IMR-90 (cell line): Measurements from ENCODE around the gene GFOD2. TPM values are rescaled to one million over a fixed set of nuclear protein-coding genes. Genes with fewer than 3 reads are reported as not detected.

Experiments
- ATAC-seq: fragments of 200-7000 bp; cut with Tn5 transposase; 2 replicates; pipeline ENCODE4 v1.9.1; 2020; ENCODE audit warnings: low read depth, mild to moderate bottlenecking, moderate library complexity
- BruUV-seq: library from RNA; stranded (reverse); fragments of 400-500 nt; replicated peaks from 2 replicates; lab custom pipeline; 2021; lab: Mats Ljungman, UMichigan
- CTCF ChIA-PET: fragments of 300-600 bp; formaldehyde crosslinking; extraction: SDS; loops from one replicate; lab custom pipeline; 2021; ENCODE audit warnings: antibody characterized with exemption; lab: Yijun Ruan, JAX
- POLR2A ChIA-PET: fragments of 300-600 bp; sonication (Branson Sonifier 250); formaldehyde crosslinking; loops from one replicate; lab custom pipeline; 2022; ENCODE audit warnings: antibody characterized with exemption; ENCODE audit not compliant: unreplicated experiment; lab: Charles Lee
- DNase-seq: peaks from one replicate; pipeline ENCODE4 v3.0.0; 2013
- H2AFZ ChIP-seq: replicated peaks from 2 replicates; pipeline ENCODE3; 2013; ENCODE audit warnings: low read length, mild to moderate bottlenecking; ENCODE audit not compliant: poor library complexity
- H2AK5ac ChIP-seq: 2 replicates; pipeline ENCODE4 v1.6.1; 2013; ENCODE audit warnings: low read depth, low read length, inconsistent platforms
- H2AK9ac ChIP-seq: replicated peaks from 2 replicates; pipeline ENCODE3; 2013; ENCODE audit warnings: mild to moderate bottlenecking, low read depth, low read length, moderate library complexity; ENCODE audit not compliant: poor library complexity
- H2BK120ac ChIP-seq: 2 replicates; pipeline ENCODE4 v1.6.1; 2013; ENCODE audit warnings: low read depth, low read length, inconsistent platforms
- H2BK15ac ChIP-seq: 3 replicates; pipeline ENCODE4 v1.6.1; 2013; ENCODE audit warnings: low read depth, low read length, inconsistent platforms
- H2BK20ac ChIP-seq: 2 replicates; pipeline ENCODE4 v1.6.1; 2013; ENCODE audit warnings: low read depth, mild to moderate bottlenecking, inconsistent platforms, low read length, moderate library complexity
- H2BK5ac ChIP-seq: 2 replicates; pipeline ENCODE4 v1.6.1; 2013; ENCODE audit warnings: mild to moderate bottlenecking, low read depth, low read length, inconsistent platforms; ENCODE audit not compliant: poor library complexity, severe bottlenecking
- H3K14ac ChIP-seq: replicated peaks from 2 replicates; pipeline ENCODE4 v1.6.1; 2013; ENCODE audit warnings: low read depth, low read length, inconsistent platforms
- H3K18ac ChIP-seq: 2 replicates; pipeline ENCODE4 v1.6.1; 2013; ENCODE audit warnings: low read depth, low read length, control low read depth
- H3K23ac ChIP-seq: 2 replicates; pipeline ENCODE4 v1.6.1; 2013; ENCODE audit warnings: low read depth, low read length, inconsistent platforms
- H3K27ac ChIP-seq: 2 replicates; pipeline ENCODE4 v1.5.1; 2013; ENCODE audit warnings: mild to moderate bottlenecking, control low read depth, low read length; ENCODE audit not compliant: insufficient read depth
- H3K27me3 ChIP-seq: 2 replicates; pipeline ENCODE4 v1.6.1; 2013; ENCODE audit warnings: low read length; ENCODE audit not compliant: control insufficient read depth, insufficient read depth
- H3K36me3 ChIP-seq: 2 replicates; pipeline ENCODE4 v1.6.1; 2013; ENCODE audit warnings: low read length, mixed read lengths; ENCODE audit not compliant: control insufficient read depth, insufficient read depth
- H3K4ac ChIP-seq: 2 replicates; pipeline ENCODE4 v1.6.1; 2013; ENCODE audit warnings: low read depth, low read length, inconsistent platforms
- H3K4me1 ChIP-seq: 2 replicates; pipeline ENCODE4 v1.6.1; 2013; ENCODE audit warnings: low read length, mixed read lengths; ENCODE audit not compliant: control insufficient read depth, insufficient read depth
- H3K4me2 ChIP-seq: 2 replicates; pipeline ENCODE4 v1.6.1; 2013; ENCODE audit warnings: low read depth, mild to moderate bottlenecking, control low read depth, low read length, moderate library complexity
- H3K4me3 ChIP-seq: 2 replicates; pipeline ENCODE4 v1.5.1; 2013; ENCODE audit warnings: low read depth, mild to moderate bottlenecking, control low read depth, low read length, moderate library complexity; ENCODE audit not compliant: insufficient read depth
- H3K56ac ChIP-seq: 2 replicates; pipeline ENCODE4 v1.6.1; 2013; ENCODE audit warnings: low read length, inconsistent platforms; ENCODE audit not compliant: insufficient read depth; ENCODE audit errors: extremely low read depth
- H3K79me1 ChIP-seq, 2 experiments: 2 replicates each; pipeline ENCODE4 v1.6.1; 2013; ENCODE audit warnings: low read length in 2 of 2, inconsistent platforms in 1 of 2, low read depth in 1 of 2
- H3K9ac ChIP-seq: 2 replicates; pipeline ENCODE4 v1.6.1; 2013; ENCODE audit warnings: low read depth, low read length, control low read depth
- H3K9me1 ChIP-seq: 2 replicates; pipeline ENCODE4 v1.6.1; 2013; ENCODE audit warnings: low read length, inconsistent platforms; ENCODE audit not compliant: insufficient read depth
- H3K9me3 ChIP-seq: 2 replicates; pipeline ENCODE4 v1.6.1; 2013; ENCODE audit warnings: low read length; ENCODE audit not compliant: control insufficient read depth, insufficient read depth
- H4K20me1 ChIP-seq: 2 replicates; pipeline ENCODE4 v1.6.1; 2013; ENCODE audit warnings: low read length, inconsistent platforms; ENCODE audit not compliant: insufficient read depth
- H4K5ac ChIP-seq: 2 replicates; pipeline ENCODE4 v1.6.1; 2013; ENCODE audit warnings: mild to moderate bottlenecking, low read depth, low read length, control low read depth
- H4K8ac ChIP-seq, 2 experiments: 2 replicates each; pipeline ENCODE4 v1.6.1; 2013; ENCODE audit warnings: low read depth in 2 of 2, low read length in 2 of 2, control low read depth in 1 of 2, inconsistent platforms in 1 of 2
- H4K91ac ChIP-seq: 2 replicates; pipeline ENCODE4 v1.6.1; 2013; ENCODE audit warnings: low read depth, low read length, inconsistent platforms; ENCODE audit not compliant: insufficient read depth
- ELK1 ChIP-seq: fragments of 150-350 bp; IDR thresholded peaks from 2 replicates; pipeline ENCODE4 v1.6.1; 2016; ENCODE audit warnings: low read depth, mild to moderate bottlenecking, low read length, moderate library complexity, borderline replicate concordance
- WGBS, 2 experiments: methylation state at CpG; one replicate each; pipeline versions ENCODE4 v1.1.5 to v1.1.7; 2013; ENCODE audit warnings: missing lambda C conversion rate in 2 of 2; ENCODE audit not compliant: insufficient read length in 1 of 2; ENCODE audit errors: extremely low coverage in 2 of 2; 5-methylcytosine and 5-hydroxymethylcytosine counted together
- dilution Hi-C: fragments of 300-500 bp; cut with HindIII; formaldehyde crosslinking; loops from one replicate; pipeline ENCODE4 v1.14.3; 2018; ENCODE audit warnings: low sequenced_read_pairs; ENCODE audit not compliant: unreplicated experiment
- in situ Hi-C: fragments of 300-500 bp; cut with MboI; formaldehyde crosslinking; loops from 3 replicates; pipeline ENCODE4 v1.14.3; 2019; ENCODE audit warnings: low sequenced_read_pairs, inconsistent platforms, mixed read lengths
- intact Hi-C: fragments of 100-400 bp; cut with micrococcal nuclease; formaldehyde crosslinking; loops from 2 replicates; pipeline ENCODE4 v1.10.0; 2022
- polyA plus RNA-seq, 3 experiments: library from polyadenylated mRNA; depleted of rRNA; stranded (reverse); fragments of >200 nt; gene quantifications; 2 replicates each; pipeline ENCODE4 v1.2.3, GENCODE V29; 2012; ENCODE audit warnings: low replicate concordance in 1 of 3
- total RNA-seq: library from RNA; depleted of rRNA; stranded (reverse); fragments of >200 nt; gene quantifications from 2 replicates; pipeline ENCODE4 v1.2.3, GENCODE V29; 2012

GFOD2 gene
- total and polyA plus RNA-seq, 2 of the 4 experiments (the other 2 are of a cell fraction), result 12.3 to 18.1 TPM

DNA sequence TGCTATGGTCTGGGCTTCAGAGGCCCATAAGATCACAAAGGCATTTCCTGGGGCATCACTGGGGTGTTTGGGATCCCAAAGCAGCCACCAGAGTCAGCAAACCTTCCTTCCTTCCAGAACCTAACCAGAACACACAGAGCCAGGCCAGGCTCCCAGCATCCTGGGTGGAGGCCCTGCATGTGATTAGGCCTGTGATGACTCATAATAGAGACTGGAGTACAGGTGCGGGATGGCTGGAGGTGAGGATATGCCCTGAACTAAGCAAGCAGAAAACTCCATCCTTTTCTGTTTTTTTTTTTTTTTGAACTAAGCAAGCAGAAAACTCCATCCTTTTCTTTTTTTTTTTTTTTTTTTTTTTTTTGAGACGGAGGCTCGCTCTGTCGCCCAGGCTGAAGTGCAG, 17.7 kb upstream of the GFOD2 start:
- H2AK9ac ChIP-seq, result no peak overlapping the region
- H4K20me1 ChIP-seq, result no peaks in the 10 kb centered on the region
- no peak overlapping the region for H2BK15ac ChIP-seq
- dilution Hi-C loops (no loop called here), in situ Hi-C loops (no loop called here), intact Hi-C loops (no loop called here)
- no peak overlapping the region for H3K18ac ChIP-seq
- no peak for TF ChIP-seq ELK1
- H2BK5ac ChIP-seq, result no peak overlapping the region
- H3K79me1 ChIP-seq, result peaks cover 0 to 13% of the 10 kb centered on the region in 2 experiments; a peak in 2 of 4 replicates
- no peak overlapping the region for H2BK120ac ChIP-seq
- WGBS, 2 experiments, result no CpG with 5 or more reads among the region's 4 CpGs
- no peak overlapping the region for H3K4me3 ChIP-seq
- DNase-seq (no peak), ATAC-seq (no peak)
- H2AFZ ChIP-seq, result no peak overlapping the region
- no peaks in the 10 kb centered on the region for H3K4me1 ChIP-seq
- CTCF ChIA-PET, result no interaction called here
- H3K9me3 ChIP-seq, result no peaks in the 10 kb centered on the region
- no TSS peak for BruUV-seq
- POLR2A ChIA-PET, result no interaction called here
- H3K9me1 ChIP-seq, result peaks cover 15% of the 10 kb centered on the region
- H4K91ac ChIP-seq, result no peak overlapping the region
- H3K27ac ChIP-seq, result no peak overlapping the region
- H3K4ac ChIP-seq, result no peak overlapping the region
- H2BK20ac ChIP-seq, result no peak overlapping the region
- H3K14ac ChIP-seq, result no peak overlapping the region
- peaks cover 14% of the 10 kb centered on the region for H3K36me3 ChIP-seq
- no peak overlapping the region for H3K9ac ChIP-seq
- no peak overlapping the region for H3K4me2 ChIP-seq
- H3K27me3 ChIP-seq, result no peaks in the 10 kb centered on the region
- no peak overlapping the region for H4K5ac ChIP-seq
- H4K8ac ChIP-seq, result no peak overlapping the region
- H3K56ac ChIP-seq, result no peak overlapping the region
- H2AK5ac ChIP-seq, result no peak overlapping the region
- H3K23ac ChIP-seq, result no peak overlapping the region
